ENCODE data around the gene GINS1. TPM values are rescaled to one million over a fixed set of nuclear protein-coding genes. Genes with fewer than 3 reads are reported as not detected.

GINS1 gene
- polyA plus RNA-seq, 1 of the 3 experiments (the other 2 are of a cell fraction): 5.1 TPM

DNA sequence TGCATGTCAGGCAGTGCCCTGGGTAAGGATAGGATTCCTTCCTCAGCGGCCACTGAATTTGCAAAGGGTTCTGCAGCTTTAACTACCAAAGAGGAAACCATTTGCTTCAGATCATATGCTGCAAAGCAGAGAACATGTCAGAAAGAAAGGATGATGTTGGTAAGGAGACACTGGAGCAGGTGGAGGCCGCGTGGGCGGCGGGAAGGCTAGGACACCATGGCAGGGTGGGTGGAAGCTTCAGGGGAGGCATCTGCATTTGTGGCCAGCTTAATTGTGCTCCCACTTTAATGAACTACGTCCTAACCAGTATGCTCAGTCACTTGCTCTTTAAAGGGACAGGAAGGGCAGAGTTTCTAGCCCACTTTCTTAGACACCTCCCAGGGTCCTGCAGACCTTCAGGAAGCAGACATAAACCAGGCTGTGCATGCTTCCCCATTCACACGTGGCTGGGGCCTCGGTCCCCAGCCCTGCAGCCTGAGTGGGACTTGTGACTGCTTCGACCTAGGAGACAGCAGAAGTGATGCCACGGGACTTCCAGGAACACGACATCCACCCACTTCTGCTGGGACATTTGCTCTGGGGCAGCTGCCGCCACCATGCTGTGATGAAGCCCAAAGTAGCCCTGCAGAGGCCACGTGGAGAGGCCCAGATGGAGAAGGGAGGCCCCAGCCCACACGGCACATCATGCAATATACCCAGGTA, 76.1 kb downstream of the GINS1 start:
- Histone ChIP-seq H3K4me2 (no peak overlapping the region), H3K36me3 (replicated peaks in 1 of 2; ENCODE audit: control insufficient read depth in 1 of 2, insufficient read depth in 2 of 2, low read length in 1 of 2) (peaks cover 9 to 65% of the 10 kb centered on the region in 2 experiments), H4K20me1 (ENCODE audit: insufficient read depth) (no peaks in the 10 kb centered on the region), H3K9ac (no peak overlapping the region), H2AFZ (ENCODE audit: low read depth) (no peak overlapping the region), H3K9me2 (no peaks in the 10 kb centered on the region), H3K4me3 (ENCODE audit: low read depth in 2 of 2, low read length in 1 of 2) (no peak overlapping the region), H3F3A (replicated peaks; ENCODE audit: insufficient read depth) (no peaks in the 10 kb centered on the region), H3K4me1 (ENCODE audit: control insufficient read depth in 1 of 2, insufficient read depth in 2 of 2, low read depth in 1 of 2, low read length in 1 of 2) (peaks cover 4% of the 10 kb centered on the region in 2 experiments; a peak in 2 of 4 replicates), H3K27ac (ENCODE audit: low read depth in 2 of 2, low read length in 1 of 2) (no peak overlapping the region), H3K79me2 (ENCODE audit: insufficient read depth) (no peaks in the 10 kb centered on the region), H3K9me3 (no peaks in the 10 kb centered on the region), H3K27me3 (ENCODE audit: insufficient read depth) (no peaks in the 10 kb centered on the region)
- ChIA-PET POLR2A (no interaction called here), CTCF (no interaction called here)
- no peak for DNase-seq
- WGBS (ENCODE audit: low lambda C conversion rate): 87% methylated on average over 13 of the region's 14 CpGs
- TF ChIP-seq, protein P1, sequence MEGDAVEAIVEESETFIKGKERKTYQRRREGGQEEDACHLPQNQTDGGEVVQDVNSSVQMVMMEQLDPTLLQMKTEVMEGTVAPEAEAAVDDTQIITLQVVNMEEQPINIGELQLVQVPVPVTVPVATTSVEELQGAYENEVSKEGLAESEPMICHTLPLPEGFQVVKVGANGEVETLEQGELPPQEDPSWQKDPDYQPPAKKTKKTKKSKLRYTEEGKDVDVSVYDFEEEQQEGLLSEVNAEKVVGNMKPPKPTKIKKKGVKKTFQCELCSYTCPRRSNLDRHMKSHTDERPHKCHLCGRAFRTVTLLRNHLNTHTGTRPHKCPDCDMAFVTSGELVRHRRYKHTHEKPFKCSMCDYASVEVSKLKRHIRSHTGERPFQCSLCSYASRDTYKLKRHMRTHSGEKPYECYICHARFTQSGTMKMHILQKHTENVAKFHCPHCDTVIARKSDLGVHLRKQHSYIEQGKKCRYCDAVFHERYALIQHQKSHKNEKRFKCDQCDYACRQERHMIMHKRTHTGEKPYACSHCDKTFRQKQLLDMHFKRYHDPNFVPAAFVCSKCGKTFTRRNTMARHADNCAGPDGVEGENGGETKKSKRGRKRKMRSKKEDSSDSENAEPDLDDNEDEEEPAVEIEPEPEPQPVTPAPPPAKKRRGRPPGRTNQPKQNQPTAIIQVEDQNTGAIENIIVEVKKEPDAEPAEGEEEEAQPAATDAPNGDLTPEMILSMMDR (IDR thresholded peaks at IDR 0.05): no peak
- no peak for TF ChIP-seq RFX5 (IDR thresholded peaks at IDR 0.05; ENCODE audit: low read length)
- TF ChIP-seq USF1 (IDR thresholded peaks at IDR 0.05; ENCODE audit: borderline replicate concordance, low read depth): no peak
- TF ChIP-seq JUND (IDR thresholded peaks at IDR 0.05): no peak
- no peak for TF ChIP-seq NFIC (IDR thresholded peaks at IDR 0.05; ENCODE audit: borderline replicate concordance)
- no peak for TF ChIP-seq NRF1 (IDR thresholded peaks at IDR 0.05; ENCODE audit: low read depth, low read length)
- TF ChIP-seq IRF3 (IDR thresholded peaks at IDR 0.05; ENCODE audit: low read depth, low read length): no peak
- no peak for TF ChIP-seq GABPA (IDR thresholded peaks at IDR 0.05; ENCODE audit: low read depth)
- TF ChIP-seq GATA2 (CRISPR knock-in tag; IDR thresholded peaks at IDR 0.05): no peak
- no peak for TF ChIP-seq ZBTB33 (IDR thresholded peaks at IDR 0.05; ENCODE audit: borderline replicate concordance, low read depth)
- TF ChIP-seq, protein P2, sequence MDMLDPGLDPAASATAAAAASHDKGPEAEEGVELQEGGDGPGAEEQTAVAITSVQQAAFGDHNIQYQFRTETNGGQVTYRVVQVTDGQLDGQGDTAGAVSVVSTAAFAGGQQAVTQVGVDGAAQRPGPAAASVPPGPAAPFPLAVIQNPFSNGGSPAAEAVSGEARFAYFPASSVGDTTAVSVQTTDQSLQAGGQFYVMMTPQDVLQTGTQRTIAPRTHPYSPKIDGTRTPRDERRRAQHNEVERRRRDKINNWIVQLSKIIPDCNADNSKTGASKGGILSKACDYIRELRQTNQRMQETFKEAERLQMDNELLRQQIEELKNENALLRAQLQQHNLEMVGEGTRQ (IDR thresholded peaks at IDR 0.05; ENCODE audit: borderline replicate concordance, low read depth, low read length): no peak
- TF ChIP-seq RAD21 (IDR thresholded peaks at IDR 0.05; ENCODE audit: low read length): no peak
- TF ChIP-seq EP300 (IDR thresholded peaks at IDR 0.05; ENCODE audit: borderline replicate concordance in 1 of 2, low read depth in 1 of 2, low read length in 1 of 2): no peak
- no peak for TF ChIP-seq CHD2 (IDR thresholded peaks at IDR 0.05; ENCODE audit: low read length, partially characterized antibody)
- TF ChIP-seq FOXJ3 (CRISPR knock-in tag; IDR thresholded peaks at IDR 0.05): no peak
- no peak for TF ChIP-seq MEF2A (IDR thresholded peaks at IDR 0.05; ENCODE audit: borderline replicate concordance, low read depth)
- no peak for TF ChIP-seq TEAD4 (IDR thresholded peaks at IDR 0.05; ENCODE audit: borderline replicate concordance, insufficient read depth)
- TF ChIP-seq MXI1 (IDR thresholded peaks at IDR 0.05; ENCODE audit: low read depth, low read length): no peak
